GM23338 (cell line): ENCODE results near the gene PRKAR1B. TPM values are rescaled to one million over a fixed set of nuclear protein-coding genes. Genes with fewer than 3 reads are reported as not detected.

Source experiments
- ATAC-seq: fragments of 200-7000 bp; cut with Tn5 transposase; 3 replicates; pipeline ENCODE4 v1.9.1; 2020
- DNase-seq: peaks from one replicate; pipeline ENCODE4 v3.0.0-alpha.2; 2015; ENCODE audit warnings: low spot score
- H2AFZ ChIP-seq: fragments of 200-600 bp; sonication (generic); 2 replicates; pipeline ENCODE4 v1.8.0; 2016; ENCODE audit warnings: antibody characterized with exemption, mild to moderate bottlenecking, moderate library complexity
- H3F3A ChIP-seq: fragments of 200-600 bp; sonication (generic); replicated peaks from 2 replicates; pipeline ENCODE4 v1.8.0; 2017; ENCODE audit warnings: antibody characterized with exemption, mixed run types, low read depth
- H3K27ac ChIP-seq: fragments of 200-600 bp; sonication (generic); 2 replicates; pipeline ENCODE4 v1.6.1; 2016; ENCODE audit warnings: low read depth
- H3K27me3 ChIP-seq: fragments of 200-600 bp; sonication (generic); 2 replicates; pipeline ENCODE4 v1.8.0; 2016; ENCODE audit warnings: mild to moderate bottlenecking, mixed run types, moderate library complexity; ENCODE audit not compliant: insufficient read depth
- H3K36me3 ChIP-seq: fragments of 200-600 bp; sonication (generic); 2 replicates; pipeline ENCODE4 v1.8.0; 2016; ENCODE audit warnings: mild to moderate bottlenecking; ENCODE audit not compliant: insufficient read depth
- H3K4me1 ChIP-seq: fragments of 200-600 bp; sonication (generic); 2 replicates; pipeline ENCODE4 v1.8.0; 2016; ENCODE audit warnings: mild to moderate bottlenecking, moderate library complexity; ENCODE audit not compliant: insufficient read depth
- H3K4me2 ChIP-seq: fragments of 200-600 bp; sonication (generic); 2 replicates; pipeline ENCODE4 v1.7.1; 2017; ENCODE audit warnings: mixed run types
- H3K4me3 ChIP-seq: fragments of 200-600 bp; sonication (generic); 2 replicates; pipeline ENCODE4 v1.6.1; 2016; ENCODE audit warnings: mixed run types
- H3K79me2 ChIP-seq: fragments of 200-600 bp; sonication (generic); replicated peaks from 2 replicates; pipeline ENCODE4 v1.8.0; 2017; ENCODE audit warnings: mild to moderate bottlenecking; ENCODE audit not compliant: insufficient read depth
- H3K9me2 ChIP-seq: fragments of 200-600 bp; sonication (generic); 2 replicates; pipeline ENCODE4 v1.8.0; 2017; ENCODE audit not compliant: insufficient read depth
- H4K20me1 ChIP-seq: fragments of 200-600 bp; sonication (generic); replicated peaks from 2 replicates; pipeline ENCODE4 v1.8.0; 2017; ENCODE audit warnings: mild to moderate bottlenecking; ENCODE audit not compliant: insufficient read depth
- H3K27ac Mint-ChIP-seq: 2 replicates; pipeline ENCODE4 v1.8.0; 2020; ENCODE audit warnings: inconsistent platforms, mild to moderate bottlenecking, moderate library complexity, mixed read lengths
- H3K27me3 Mint-ChIP-seq: 3 replicates; pipeline ENCODE4 v1.8.0; 2022; ENCODE audit warnings: low read depth, mild to moderate bottlenecking, moderate library complexity, mixed read lengths, inconsistent platforms; ENCODE audit not compliant: insufficient read depth, poor library complexity
- H3K36me3 Mint-ChIP-seq: 3 replicates; pipeline ENCODE4 v1.8.0; 2021; ENCODE audit warnings: low read depth, mild to moderate bottlenecking, inconsistent platforms, moderate library complexity, mixed read lengths
- H3K4me1 Mint-ChIP-seq: 3 replicates; pipeline ENCODE4 v1.8.0; 2020; ENCODE audit warnings: mild to moderate bottlenecking, inconsistent platforms, mixed read lengths
- H3K4me3 Mint-ChIP-seq: 3 replicates; pipeline ENCODE4 v1.8.0; 2021; ENCODE audit warnings: moderate library complexity, mild to moderate bottlenecking, inconsistent platforms, mixed read lengths
- H3K9me3 Mint-ChIP-seq: 3 replicates; pipeline ENCODE4 v1.8.0; 2020; ENCODE audit warnings: moderate library complexity, mild to moderate bottlenecking, inconsistent platforms, mixed read lengths
- CREB1 ChIP-seq: fragments of 250-450 bp; sonication (Bioruptor Pico); IDR thresholded peaks from 2 replicates; pipeline ENCODE4 v1.5.0; 2020; ENCODE audit warnings: low read depth, mild to moderate bottlenecking, moderate library complexity
- CTCF ChIP-seq, 2 experiments: fragments of 200-600 bp in 1 of 2; sonication (generic) in 1 of 2; conservative IDR thresholded peaks; 2 replicates each; pipeline versions ENCODE4 v1.5.1 to v1.6.1; 2016 to 2017; ENCODE audit warnings: antibody characterized with exemption in 2 of 2, low read depth in 2 of 2, mild to moderate bottlenecking in 2 of 2, moderate library complexity in 1 of 2
- ETS1 ChIP-seq: IDR thresholded peaks from 2 replicates; pipeline ENCODE4 v1.6.1; 2016; ENCODE audit warnings: antibody characterized with exemption
- EZH2 ChIP-seq: fragments of 200-600 bp; sonication (generic); IDR thresholded peaks from one replicate; pipeline ENCODE4 v1.8.0; 2017; ENCODE audit warnings: antibody characterized with exemption, mild to moderate bottlenecking, low read depth; ENCODE audit not compliant: unreplicated experiment
- EZH2phosphoT487 ChIP-seq: fragments of 200-600 bp; sonication (generic); IDR thresholded peaks from one replicate; pipeline ENCODE4 v1.8.1; 2018; ENCODE audit warnings: antibody characterized with exemption; ENCODE audit not compliant: unreplicated experiment
- JUNB ChIP-seq: IDR thresholded peaks from one replicate; pipeline ENCODE4 v1.6.1; 2016; ENCODE audit warnings: antibody characterized with exemption; ENCODE audit not compliant: unreplicated experiment
- NANOG ChIP-seq: IDR thresholded peaks from 2 replicates; pipeline ENCODE4 v1.6.1; 2016; ENCODE audit warnings: antibody characterized with exemption, borderline replicate concordance
- REST ChIP-seq: IDR thresholded peaks from one replicate; pipeline ENCODE4 v1.6.1; 2018; ENCODE audit warnings: antibody characterized with exemption; ENCODE audit not compliant: unreplicated experiment
- STAT1 ChIP-seq: IDR thresholded peaks from one replicate; pipeline ENCODE4 v1.6.1; 2016; ENCODE audit warnings: antibody characterized with exemption; ENCODE audit not compliant: unreplicated experiment
- ZNF114 ChIP-seq: fragments of 250-450 bp; sonication (Bioruptor Pico); IDR thresholded peaks from 2 replicates; pipeline ENCODE4 v1.5.0; 2020; ENCODE audit warnings: mild to moderate bottlenecking, moderate library complexity
- ZNF331 ChIP-seq: fragments of 250-450 bp; sonication (Bioruptor Pico); IDR thresholded peaks from 2 replicates; pipeline ENCODE4 v1.5.0; 2020; ENCODE audit warnings: low read depth, mild to moderate bottlenecking, moderate library complexity
- ZNF462 ChIP-seq: fragments of 250-450 bp; sonication (Bioruptor Pico); IDR thresholded peaks from 2 replicates; pipeline ENCODE4 v1.5.0; 2020; ENCODE audit warnings: mild to moderate bottlenecking, moderate library complexity
- long read RNA-seq: library from polyadenylated mRNA; unstranded; transcript quantifications from one replicate; pipeline ENCODE4 v2.0.0, GENCODE V29; 2020; ENCODE audit not compliant: unreplicated experiment
- polyA plus RNA-seq: library from polyadenylated mRNA; unstranded; fragments of >200 nt; fragmentation: Nextera tagmentation; extraction: Ambion mirVana; gene quantifications from 2 replicates; pipeline ENCODE4 v1.2.1, GENCODE V29; 2016
- total RNA-seq: library from RNA; depleted of rRNA; stranded (reverse); fragments of >200 nt; shearing (Covaris generic); gene quantifications from 2 replicates; pipeline ENCODE4 v1.2.3, GENCODE V29; 2014; rRNA removed

The PRKAR1B gene
- total RNA-seq (34.7 and 36.7 TPM in 2 replicates), polyA plus RNA-seq (30.6 and 35.7 TPM in 2 replicates)
- long read RNA-seq, transcript PRKAR1B-203 (11 exons, 1,917 nt) = major isoform, 6 of 16 reads
- long read RNA-seq, partial matches to known transcripts = 5 of 16 reads
- long read RNA-seq, other reads (novel, unspliced or antisense) = 2 of 16 reads

- peak; percentile 73 for DNase-seq
These were observed at the start of gene PRKAR1B for GRCh38 chr7:727104-727805. PRKAR1B (minus strand) TSS chr7:727281; CDS start chr7:711505, 15,776 bp downstream.

More at GRCh38 chr7:727104-727805, at the start of gene PRKAR1B:
- H3K36me3 ChIP-seq = peaks cover 17% of the 10 kb centered on the region; the same call in 1 of the 2 replicates
- Mint-ChIP-seq H3K9me3 (peaks cover 40% of the 10 kb centered on the region), H3K27ac (peak within 1 kb of the TSS; percentile 89), H3K36me3 (peaks cover 61% of the 10 kb centered on the region), H3K4me1 (peaks cover 15% of the 10 kb centered on the region), H3K27me3 (peaks cover 28% of the 10 kb centered on the region), H3K4me3 (peak within 1 kb of the TSS; percentile 89)
- peaks cover 7% of the 10 kb centered on the region; the same call in 1 of the 2 replicates for H3K9me2 ChIP-seq
- peak; percentile 41 for ATAC-seq
- H3K27ac ChIP-seq = no peak within 1 kb of the TSS
- H3K4me1 ChIP-seq = peaks cover 7% of the 10 kb centered on the region; the same call in 1 of the 2 replicates
- H3K4me2 ChIP-seq = peak within 1 kb of the TSS; percentile 89
- peaks cover 84% of the 10 kb centered on the region for H3K79me2 ChIP-seq
- H3K4me3 ChIP-seq = peak within 1 kb of the TSS; percentile 69
- H3K27me3 ChIP-seq = no peaks in the 10 kb centered on the region
- H2AFZ ChIP-seq = no peak within 1 kb of the TSS
- H4K20me1 ChIP-seq = peaks cover 3% of the 10 kb centered on the region; the same call in 1 of the 2 replicates
- TF ChIP-seq ZNF462 (CRISPR knock-in tag) = no peak
- no peak for TF ChIP-seq ETS1
- TF ChIP-seq CTCF (conservative IDR thresholded peaks at IDR 0.05; ENCODE audit: low read depth in 2 of 2) = no peak
- TF ChIP-seq EZH2 = no peak
- no peak for TF ChIP-seq EZH2phosphoT487
- no peak for TF ChIP-seq CREB1 (CRISPR knock-in tag)
- TF ChIP-seq STAT1 = no peak
- TF ChIP-seq REST = no peak
- TF ChIP-seq ZNF114 (CRISPR knock-in tag) = no peak
- no peak for TF ChIP-seq ZNF331 (CRISPR knock-in tag)
- TF ChIP-seq NANOG = no peak
- no peak for TF ChIP-seq JUNB
- no peaks in the 10 kb centered on the region for H3F3A ChIP-seq
